Colonic mucosa (tissue), 4 donors: ENCODE results near the gene ATXN10. TPM values are rescaled to one million over a fixed set of nuclear protein-coding genes. Genes with fewer than 3 reads are reported as not detected.

Experiments
- DNase-seq: peaks from one replicate; pipeline ENCODE4 v3.0.0-alpha.2; 2020
- H3K27ac ChIP-seq: fragments of 200-600 bp; one replicate; pipeline ENCODE4 v1.8.0; 2021
- H3K27me3 ChIP-seq: fragments of 200-600 bp; one replicate; pipeline ENCODE4 v1.8.0; 2021
- H3K36me3 ChIP-seq: fragments of 200-600 bp; one replicate; pipeline ENCODE4 v1.8.0; 2021
- H3K4me1 ChIP-seq: fragments of 200-600 bp; one replicate; pipeline ENCODE4 v1.8.0; 2021; ENCODE audit warnings: mild to moderate bottlenecking
- H3K4me3 ChIP-seq: fragments of 200-600 bp; one replicate; pipeline ENCODE4 v1.8.0; 2021
- H3K9ac ChIP-seq, 2 donors: one replicate each; pipeline ENCODE4 v1.7.0; 2013; ENCODE audit warnings: control low read depth in 2 of 2, low read depth in 2 of 2, low read length in 2 of 2
- H3K9me3 ChIP-seq: fragments of 200-600 bp; one replicate; pipeline ENCODE4 v1.8.0; 2021
- CTCF ChIP-seq: fragments of 200-600 bp; IDR thresholded peaks from one replicate; pipeline ENCODE4 v1.8.0; 2022; ENCODE audit warnings: antibody characterized with exemption, mild to moderate bottlenecking
- intact Hi-C: fragments of 100-400 bp; cut with DNase I; formaldehyde crosslinking; loops from one replicate; pipeline ENCODE4 v1.14.1; 2022
- microRNA-seq: library from miRNA; unstranded; fragments of <30 nt; microRNA quantifications from one replicate; pipeline ENCODE4, GENCODE V29; 2019
- total RNA-seq, 2 donors: library from RNA; stranded (reverse); fragmentation: NEBNext Ultra II Directional in 1 of 2; extraction: Animal tissue kit (Norgen Biotek cat#: 25700) in 1 of 2; gene quantifications; one replicate each; pipeline ENCODE4 v1.2.1, GENCODE V29; 2021
- donor health status: healthy.
- donor health status: DM: no; HTN: no; CAD: no.
- donor health status: DM: no; HTN: no; CAD: no.

ATXN10 gene
- total RNA-seq, 2 donors from 2014 or later, result 90.5 to 94.9 TPM

GRCh38 chr22:45891021-45891421 is 219.4 kb downstream of the ATXN10 start:
- no peaks in the 10 kb centered on the region for H3K9me3 ChIP-seq
- intact Hi-C loops, result no loop called here
- no peak for TF ChIP-seq CTCF
- no peak for DNase-seq
- H3K27ac ChIP-seq, result no peak overlapping the region
- H3K9ac ChIP-seq, result no peak overlapping the region
- peaks cover 4% of the 10 kb centered on the region for H3K27me3 ChIP-seq
- H3K4me1 ChIP-seq, result no peaks in the 10 kb centered on the region
- H3K4me3 ChIP-seq, result no peak overlapping the region
- H3K36me3 ChIP-seq, result no peaks in the 10 kb centered on the region

GRCh38 chr22:45891471-45891995 is 219.9 kb downstream of the ATXN10 start:
- H3K36me3 ChIP-seq, result no peaks in the 10 kb centered on the region
- intact Hi-C loops, result no loop called here
- H3K9ac ChIP-seq, result no peak overlapping the region
- H3K27me3 ChIP-seq, result peaks cover 4% of the 10 kb centered on the region
- TF ChIP-seq CTCF, result no peak
- no peaks in the 10 kb centered on the region for H3K4me1 ChIP-seq
- no peak for DNase-seq
- no peak overlapping the region for H3K4me3 ChIP-seq
- H3K9me3 ChIP-seq, result no peaks in the 10 kb centered on the region
- H3K27ac ChIP-seq, result no peak overlapping the region

- DNase-seq, result no peak
- no peak for TF ChIP-seq CTCF
- intact Hi-C loops, result no loop called here
- H3K4me1 ChIP-seq, result no peaks in the 10 kb centered on the region
- H3K27ac ChIP-seq, result no peak overlapping the region
- no peaks in the 10 kb centered on the region for H3K36me3 ChIP-seq
- H3K27me3 ChIP-seq, result peaks cover 4% of the 10 kb centered on the region
- no peaks in the 10 kb centered on the region for H3K9me3 ChIP-seq
- H3K9ac ChIP-seq, result no peak overlapping the region
- H3K4me3 ChIP-seq, result no peak overlapping the region
Measured at GRCh38 chr22:45891996-45892621, 220.5 kb downstream of the ATXN10 start.

- Histone ChIP-seq H3K27ac (no peak overlapping the region), H3K27me3 (peaks cover 4% of the 10 kb centered on the region), H3K4me1 (no peaks in the 10 kb centered on the region), H3K4me3 (no peak overlapping the region), H3K9me3 (no peaks in the 10 kb centered on the region), H3K36me3 (no peaks in the 10 kb centered on the region), H3K9ac (no peak overlapping the region)
- TF ChIP-seq CTCF, result no peak
- DNase-seq, result no peak
- intact Hi-C loops, result no loop called here
Measured at GRCh38 chr22:45892681-45893461, 221.2 kb downstream of the ATXN10 start.

GRCh38 chr22:45893516-45893915 is 221.9 kb downstream of the ATXN10 start:
- no peak for DNase-seq
- intact Hi-C loops, result no loop called here
- H3K4me1 ChIP-seq, result no peaks in the 10 kb centered on the region

More at GRCh38 chr22:45893516-45893915, 221.9 kb downstream of the ATXN10 start:
- no peak overlapping the region for H3K27ac ChIP-seq
- H3K9me3 ChIP-seq, result no peaks in the 10 kb centered on the region
- H3K36me3 ChIP-seq, result no peaks in the 10 kb centered on the region
- peaks cover 4% of the 10 kb centered on the region for H3K27me3 ChIP-seq
- no peak overlapping the region for H3K9ac ChIP-seq
- H3K4me3 ChIP-seq, result no peak overlapping the region
- TF ChIP-seq CTCF, result no peak

Small RNA genes within 50 kb of the gene (microRNA-seq; reads per million reads assigned to microRNA genes)
- not detected for gene MIR4762

Other genes with a start within 250 kb of the ATXN10 start
- gene FBLN1, start 169.0 kb upstream of the ATXN10 start, total RNA-seq, result 10 to 100 TPM; 41.6 to 65.5 TPM